Tongue (tissue), 2 donors: ENCODE results near the gene SLC25A1. TPM values are rescaled to one million over a fixed set of nuclear protein-coding genes. Genes with fewer than 3 reads are reported as not detected.

Experiments
- DNase-seq: peaks from one replicate; pipeline ENCODE4 v3.0.0-alpha.2; 2015
- total RNA-seq: library from RNA; depleted of rRNA; stranded (reverse); fragments of >200 nt; gene quantifications from one replicate; pipeline ENCODE4 v1.2.3, GENCODE V29; 2014

SLC25A1 gene
- total RNA-seq, 1 donor from 2014 or later = 20.6 TPM

- no peak for DNase-seq
Observed at GRCh38 chr22:19180740-19181410, 2.3 kb upstream of the SLC25A1 start.

GRCh38 chr22:19180234-19180633 is 1.7 kb upstream of the SLC25A1 start:
- DNase-seq = no peak

- peak; percentile 85 for DNase-seq
Observed at GRCh38 chr22:19179497-19180048, 1.0 kb upstream of the SLC25A1 start.

GRCh38 chr22:19178065-19178656 is 375 bp downstream of the SLC25A1 start:
- peak; percentile 64 for DNase-seq

- DNase-seq = no peak
Observed at GRCh38 chr22:19177164-19178064, 1.1 kb downstream of the SLC25A1 start.

- DNase-seq = no peak
Observed at GRCh38 chr22:19176732-19177131, 1.8 kb downstream of the SLC25A1 start.

GRCh38 chr22:19176175-19176643 is 2.3 kb downstream of the SLC25A1 start:
- DNase-seq = no peak

- no peak for DNase-seq
Observed at GRCh38 chr22:19175602-19176174, 2.8 kb downstream of the SLC25A1 start.

- DNase-seq = no peak
Observed at GRCh38 chr22:19175026-19175601, 3.4 kb downstream of the SLC25A1 start.

- no peak for DNase-seq
Observed at GRCh38 chr22:19174106-19175025, 4.2 kb downstream of the SLC25A1 start.

- DNase-seq = no peak
Observed at GRCh38 chr22:19173047-19174035, 5.2 kb downstream of the SLC25A1 start.

- no peak for DNase-seq
Observed at GRCh38 chr22:19172213-19173046, 6.1 kb downstream of the SLC25A1 start.

- DNase-seq = no peak
Observed at GRCh38 chr22:19169947-19170318, 8.6 kb downstream of the SLC25A1 start.

- DNase-seq = no peak
Observed at GRCh38 chr22:19169002-19169946, 9.3 kb downstream of the SLC25A1 start.

- no peak for DNase-seq
Observed at GRCh38 chr22:19168088-19168890, 10.2 kb downstream of the SLC25A1 start.

- no peak for DNase-seq
Observed at GRCh38 chr22:19167106-19167869, 11.2 kb downstream of the SLC25A1 start.
